GM19035 (cell line): Measurements from ENCODE around the gene COPZ1.

ENCODE experiments used
- ATAC-seq: cut with Tn5 transposase; IDR thresholded peaks from one replicate; pipeline ENCODE4 v1.9.1; 2021; ENCODE audit not compliant: unreplicated experiment

COPZ1 gene

GRCh38 chr12:54358191-54358944 lies 33.4 kb downstream of the COPZ1 start:
- no peak for ATAC-seq

- ATAC-seq = peak; percentile 100
Measured at GRCh38 chr12:54358945-54359761, 34.2 kb downstream of the COPZ1 start.

GRCh38 chr12:54359762-54360351 lies 34.9 kb downstream of the COPZ1 start:
- no peak for ATAC-seq

- ATAC-seq = no peak
Measured at GRCh38 chr12:54360717-54361456, 36.0 kb downstream of the COPZ1 start.

- ATAC-seq = no peak
Measured at GRCh38 chr12:54363047-54363446, 38.1 kb downstream of the COPZ1 start.

GRCh38 chr12:54363618-54364017 lies 38.7 kb downstream of the COPZ1 start:
- ATAC-seq = no peak

GRCh38 chr12:54364413-54364812 lies 39.5 kb downstream of the COPZ1 start, which contains the start of gene GPR84:
Gene GPR84, minus strand, starts transcription at chr12:54364486. Its CDS starts 635 bp downstream, at chr12:54363851.
- ATAC-seq = no peak

- peak; percentile 29 for ATAC-seq
Measured at GRCh38 chr12:54368025-54368708, 43.2 kb downstream of the COPZ1 start.

GRCh38 chr12:54368709-54369596 lies 44.0 kb downstream of the COPZ1 start:
- ATAC-seq = peak; percentile 85

- ATAC-seq = no peak
Measured at GRCh38 chr12:54369597-54370131, 44.7 kb downstream of the COPZ1 start.

- no peak for ATAC-seq
Measured at GRCh38 chr12:54370171-54370730, 45.3 kb downstream of the COPZ1 start.

GRCh38 chr12:54371328-54372112 lies 46.6 kb downstream of the COPZ1 start:
- ATAC-seq = no peak

GRCh38 chr12:54372113-54372806 lies 47.3 kb downstream of the COPZ1 start:
- ATAC-seq = no peak

GRCh38 chr12:54373649-54374561 lies 49.0 kb downstream of the COPZ1 start:
- no peak for ATAC-seq

GRCh38 chr12:54374562-54375258 lies 49.8 kb downstream of the COPZ1 start:
- ATAC-seq = no peak

- no peak for ATAC-seq
Measured at GRCh38 chr12:54375259-54375579, 50.3 kb downstream of the COPZ1 start.
